ENCODE results near the gene KASH5.

GRCh38 chr19:49414256-49414655 lies 26.2 kb downstream of the KASH5 start:
- TF ChIP-seq CTCF (conservative IDR thresholded peaks at IDR 0.05; ENCODE audit: low read depth, low read length) = no peak
- no peak for TF ChIP-seq EZH2 (IDR thresholded peaks at IDR 0.05; ENCODE audit: low read length, unreplicated experiment)

Measured in PC-3 (cell line).